K562 (cell line): ENCODE measurements around the gene CENPO. TPM values are rescaled to one million over a fixed set of nuclear protein-coding genes. Genes with fewer than 3 reads are reported as not detected.

Source experiments
- ATAC-seq: fragments of 200-7000 bp; cut with Tn5 transposase; 3 replicates; pipeline ENCODE4 v1.9.1; 2020; ENCODE audit warnings: moderate library complexity
- BruUV-seq: library from RNA; stranded (reverse); fragments of 400-500 nt; replicated peaks from 2 replicates; lab custom pipeline; 2021; lab: Mats Ljungman, UMichigan
- CTCF ChIA-PET: fragments of 300-600 bp; formaldehyde crosslinking; extraction: SDS; loops from one replicate; lab custom pipeline; 2021; ENCODE audit warnings: low intra/inter-chr PET ratio; lab: Yijun Ruan, JAX
- POLR2A ChIA-PET: fragments of 300-600, 350-650 bp; sonication (Branson Sonifier 250); formaldehyde crosslinking; extraction: SDS; loops from one replicate; lab custom pipeline; 2021; ENCODE audit warnings: antibody characterized with exemption, inconsistent platforms; lab: Yijun Ruan, JAX
- DNase-seq, 4 experiments: peaks; one replicate each; pipeline versions ENCODE4 v3.0.0 to v3.0.0-alpha.2; 2011 to 2018; ENCODE audit warnings: low spot score in 3 of 4, mixed read lengths in 3 of 4; ENCODE audit errors: extremely low read depth in 1 of 4
- FAIRE-seq: peaks from 2 replicates; lab custom pipeline; 2011; peaks lifted over from hg19 to GRCh38; lab: Jason Lieb, UNC
- H2AFZ ChIP-seq: 2 replicates; pipeline ENCODE4 v1.6.0; 2011; ENCODE audit warnings: low read depth, low read length, control low read depth, inconsistent platforms
- H3K27ac ChIP-seq: fragments of 200-600 bp; 3 replicates; pipeline ENCODE4 v1.8.0; 2011; ENCODE audit warnings: low read depth, mild to moderate bottlenecking, control low read depth, inconsistent platforms, low read length, moderate library complexity, mixed read lengths; ENCODE audit errors: extremely low read depth
- H3K27me3 ChIP-seq, 2 experiments: fragments of 300-600 bp in 1 of 2; 2 replicates in 1 of 2; 3 replicates in 1 of 2; pipeline versions ENCODE4 v1.6.0 to v1.8.0; 2011; ENCODE audit warnings: inconsistent platforms in 2 of 2, low read length in 2 of 2, mild to moderate bottlenecking in 1 of 2, mixed read lengths in 1 of 2, moderate library complexity in 1 of 2; ENCODE audit not compliant: control insufficient read depth in 2 of 2, insufficient read depth in 2 of 2
- H3K36me3 ChIP-seq: fragments of 300-600 bp; 3 replicates; pipeline ENCODE4 v1.8.0; 2011; ENCODE audit warnings: mild to moderate bottlenecking, low read length, inconsistent platforms; ENCODE audit not compliant: control insufficient read depth, insufficient read depth
- H3K4me1 ChIP-seq, 2 experiments: fragments of 200-600 bp in 1 of 2; replicated peaks in 1 of 2; 2 replicates in 1 of 2; 3 replicates in 1 of 2; pipeline versions ENCODE4 v1.5.1 to v1.8.0; 2011; ENCODE audit warnings: inconsistent platforms in 2 of 2, low read length in 2 of 2, mild to moderate bottlenecking in 1 of 2, mixed read lengths in 1 of 2, moderate library complexity in 1 of 2; ENCODE audit not compliant: control insufficient read depth in 2 of 2, insufficient read depth in 2 of 2
- H3K4me2 ChIP-seq: 2 replicates; pipeline ENCODE4 v1.6.1; 2011; ENCODE audit warnings: low read length, control low read depth, inconsistent platforms, mixed read lengths; ENCODE audit not compliant: insufficient read depth
- H3K4me3 ChIP-seq: fragments of 200-600 bp; sonication (generic), shearing (Covaris generic); 2 replicates; pipeline ENCODE4 v1.5.1; 2016; ENCODE audit warnings: control low read depth, inconsistent platforms
- H3K79me2 ChIP-seq: fragments of 200-600 bp; 3 replicates; pipeline ENCODE4 v1.8.0; 2011; ENCODE audit warnings: low read length, inconsistent platforms; ENCODE audit not compliant: control insufficient read depth, insufficient read depth
- H3K9ac ChIP-seq, 2 experiments: 2 replicates each; pipeline versions ENCODE4 v1.6.0 to v1.6.1; 2011; ENCODE audit warnings: low read depth in 2 of 2, low read length in 2 of 2, control low read depth in 1 of 2, inconsistent platforms in 1 of 2, mild to moderate bottlenecking in 1 of 2, mixed read lengths in 1 of 2; ENCODE audit not compliant: insufficient read depth in 1 of 2
- H3K9me1 ChIP-seq: one replicate; pipeline ENCODE4 v1.6.0; 2011; ENCODE audit warnings: inconsistent platforms, mild to moderate bottlenecking, low read length, moderate library complexity; ENCODE audit not compliant: control insufficient read depth, insufficient read depth
- H3K9me3 ChIP-seq: replicated peaks from 2 replicates; pipeline ENCODE4 v1.5.1; 2011; ENCODE audit warnings: low read depth, low read length, inconsistent platforms; ENCODE audit not compliant: control insufficient read depth, insufficient read depth
- H4K20me1 ChIP-seq: replicated peaks from 2 replicates; pipeline ENCODE4 v1.6.1; 2011; ENCODE audit warnings: low read length, inconsistent platforms, mixed read lengths; ENCODE audit not compliant: control insufficient read depth, insufficient read depth
- BCOR ChIP-seq: fragments of 450-650 bp; IDR thresholded peaks from 2 replicates; pipeline ENCODE4 v1.6.1; 2016
- EGR1 ChIP-seq: fragments of 450-650 bp; conservative IDR thresholded peaks from 2 replicates; pipeline ENCODE4 v1.6.1; 2017; ENCODE audit warnings: mild to moderate bottlenecking
- FOXM1 ChIP-seq, 2 experiments: fragments of 450-650 bp in 1 of 2; sonication (generic) in 1 of 2; formaldehyde crosslinking in 1 of 2; IDR thresholded peaks; 2 replicates each; pipeline versions ENCODE4 v1.6.1 to v1.9.0; 2017 to 2022; ENCODE audit warnings: low read depth in 2 of 2, mild to moderate bottlenecking in 2 of 2, missing genetic modification reagents in 1 of 2, moderate library complexity in 1 of 2
- HCFC1 ChIP-seq: IDR thresholded peaks from 2 replicates; pipeline ENCODE4 v1.6.1; 2012; ENCODE audit warnings: low read depth, low read length, improper control_type of control experiment
- HDAC8 ChIP-seq: fragments of 450-650 bp; IDR thresholded peaks from 2 replicates; pipeline ENCODE4 v1.6.1; 2016; ENCODE audit warnings: mild to moderate bottlenecking, missing genetic modification characterization, moderate library complexity, missing compliant biosample characterization
- MTA3 ChIP-seq: fragments of 450-650 bp; formaldehyde crosslinking; IDR thresholded peaks from 2 replicates; pipeline ENCODE4 v1.6.1; 2017; ENCODE audit warnings: mild to moderate bottlenecking, borderline replicate concordance
- NCOA4 ChIP-seq: fragments of 450-650 bp; IDR thresholded peaks from 2 replicates; pipeline ENCODE4 v1.6.1; 2018; ENCODE audit warnings: mild to moderate bottlenecking; ENCODE audit not compliant: partially characterized antibody
- OTX1 ChIP-seq: fragments of 450-650 bp; formaldehyde crosslinking; IDR thresholded peaks from 2 replicates; pipeline ENCODE4 v1.4.0; 2022; ENCODE audit warnings: mild to moderate bottlenecking
- RAD21 ChIP-seq, 2 experiments: fragments of 250-450 bp in 1 of 2; fragments of 450-650 bp in 1 of 2; sonication (Bioruptor Pico) in 1 of 2; formaldehyde crosslinking in 1 of 2; IDR thresholded peaks in 1 of 2; conservative IDR thresholded peaks in 1 of 2; 2 replicates each; pipeline versions ENCODE4 v1.4.0 to v1.8.0; 2020 to 2022; ENCODE audit warnings: mild to moderate bottlenecking in 2 of 2, moderate library complexity in 1 of 2
- SIX5 ChIP-seq, 2 experiments: IDR thresholded peaks; 2 replicates each; pipeline ENCODE4 v1.6.1; 2011; ENCODE audit warnings: low read length in 2 of 2, borderline replicate concordance in 1 of 2, low read depth in 1 of 2, mild to moderate bottlenecking in 1 of 2, moderate library complexity in 1 of 2; ENCODE audit not compliant: insufficient read depth in 1 of 2
- SMC3 ChIP-seq: conservative IDR thresholded peaks from 2 replicates; pipeline ENCODE4 v1.6.1; 2011; ENCODE audit warnings: low read depth, low read length, improper control_type of control experiment; ENCODE audit not compliant: insufficient read depth
- SNRNP70 ChIP-seq: fragments of 200-400 bp; formaldehyde crosslinking; optimal IDR thresholded peaks from 2 replicates; pipeline ENCODE3; 2017; ENCODE audit warnings: low read depth, low read length
- ZBTB1 ChIP-seq: sonication (generic); formaldehyde crosslinking; IDR thresholded peaks from 2 replicates; pipeline ENCODE4 v1.8.1; 2023; ENCODE audit warnings: missing genetic modification reagents, low read depth, mild to moderate bottlenecking, borderline replicate concordance
- ZBTB9 ChIP-seq: fragments of 450-650 bp; formaldehyde crosslinking; IDR thresholded peaks from 2 replicates; pipeline ENCODE4 v1.4.0; 2020; ENCODE audit warnings: mild to moderate bottlenecking, moderate library complexity
- ZNF282 ChIP-seq: sonication (generic); formaldehyde crosslinking; IDR thresholded peaks from 2 replicates; pipeline ENCODE4 v1.8.1; 2023; ENCODE audit warnings: missing genetic modification reagents
- ZNF354B ChIP-seq: fragments of 250-450 bp; sonication (Bioruptor Pico); IDR thresholded peaks from 2 replicates; pipeline ENCODE4 v1.4.0; 2020
- ZNF561 ChIP-seq: fragments of 450-650 bp; formaldehyde crosslinking; conservative IDR thresholded peaks from 2 replicates; pipeline ENCODE4 v1.4.0; 2020; ENCODE audit warnings: mild to moderate bottlenecking, moderate library complexity
- WGBS: fragments of 100-300 bp; shearing (Covaris generic); methylation state at CpG from one replicate; pipeline ENCODE4 v1.1.6; 2016; ENCODE audit warnings: low coverage, mixed read lengths; ENCODE audit not compliant: insufficient coverage; ENCODE audit errors: missing lambda C conversion rate; 5-methylcytosine and 5-hydroxymethylcytosine counted together
- in situ Hi-C: fragments of 300-500 bp; cut with MboI; formaldehyde crosslinking; loops from 4 replicates; pipeline ENCODE4 v1.15.0; 2018; ENCODE audit warnings: inconsistent platforms, mixed read lengths
- intact Hi-C: fragments of 100-400 bp; cut with micrococcal nuclease; formaldehyde crosslinking; loops from 2 replicates; pipeline ENCODE4 v1.14.2; 2022
- polyA plus RNA-seq, 8 experiments: library from polyadenylated mRNA; depleted of rRNA in 4 of 8; stranded (reverse) in 5 of 8; unstranded in 3 of 8; fragments of >200 nt; fragmentation: Nextera tagmentation in 2 of 8; fragmentation: Illumina TruSeq in 1 of 8; extraction: Ambion mirVana in 2 of 8; extraction: Trizol in 1 of 8; gene quantifications; 2 replicates each; pipeline versions ENCODE4 v1.2.1 to v1.2.3, GENCODE V29; 2011 to 2014; ENCODE audit warnings: inconsistent platforms in 1 of 8, missing spikeins in 1 of 8
- total RNA-seq, 7 experiments: library from RNA; depleted of rRNA in 6 of 7; stranded (reverse); fragments of >200 nt in 6 of 7; fragmentation: Illumina TruSeq in 2 of 7; extraction: Trizol in 2 of 7; gene quantifications; 2 replicates each; pipeline versions ENCODE4 v1.2.1 to v1.2.3, GENCODE V29; 2011 to 2021; ENCODE audit warnings: low replicate concordance in 1 of 7
- TF ChIP-seq, protein P1 (sequence below): sonication (generic); formaldehyde crosslinking; IDR thresholded peaks from 2 replicates; pipeline ENCODE4 v1.8.1; 2023; ENCODE audit warnings: mild to moderate bottlenecking, missing genetic modification reagents
- TF ChIP-seq, protein P2 (sequence below): fragments of 250-450 bp; sonication (Bioruptor Pico); IDR thresholded peaks from 2 replicates; pipeline ENCODE4 v1.5.0; 2021; ENCODE audit warnings: mild to moderate bottlenecking, borderline replicate concordance

CENPO gene
- total and polyA plus RNA-seq, 9 of the 15 experiments (the other 6 are each of a cell fraction or from before 2014, with no cell fraction given) = 30.6 to 59.4 (median 38.9) TPM

DNA sequence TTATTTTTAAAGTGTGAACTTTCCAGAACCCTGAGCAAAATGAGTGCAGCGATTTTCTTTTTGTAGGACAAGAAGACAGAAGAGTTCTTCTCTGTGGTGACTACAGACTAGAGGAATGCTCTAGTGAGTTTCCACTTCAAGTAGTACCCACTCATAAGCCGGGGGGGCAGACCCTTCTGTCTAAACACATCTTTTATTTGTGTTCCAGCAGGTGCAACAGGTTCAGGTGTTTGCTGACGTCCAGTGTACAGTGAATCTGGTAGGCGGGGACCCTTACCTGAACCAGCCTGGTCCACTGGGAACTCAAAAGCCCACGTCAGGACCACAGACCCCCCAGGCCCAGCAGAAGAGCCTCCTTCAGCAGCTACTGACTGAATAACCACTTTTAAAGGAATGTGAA, 25.2 kb upstream of the CENPO start:
- Histone ChIP-seq H3K9ac (no peak overlapping the region), H3K36me3 (peaks cover 21% of the 10 kb centered on the region), H3K9me3 (no peaks in the 10 kb centered on the region), H3K27me3 (no peaks in the 10 kb centered on the region), H3K79me2 (no peaks in the 10 kb centered on the region), H3K4me1 (peaks cover 0 to 7% of the 10 kb centered on the region in 2 experiments; a peak in 2 of 5 replicates), H2AFZ (no peak overlapping the region), H3K27ac (no peak overlapping the region), H3K4me2 (no peak overlapping the region), H3K9me1 (no peaks in the 10 kb centered on the region), H3K4me3 (no peak overlapping the region), H4K20me1 (no peaks in the 10 kb centered on the region)
- WGBS = 71% methylated on average over 5 of the region's 5 CpGs
- in situ Hi-C loops = no loop called here
- no peak for TF ChIP-seq ZNF282 (CRISPR knock-in tag)
- TF ChIP-seq MTA3 = no peak
- no peak for TF ChIP-seq SIX5 (IDR thresholded peaks at IDR 0.05; ENCODE audit: borderline replicate concordance in 1 of 2, insufficient read depth in 1 of 2, low read depth in 1 of 2, low read length in 2 of 2)
- TF ChIP-seq SMC3 = no peak
- no peak for TF ChIP-seq ZBTB1 (CRISPR knock-in tag)
- TF ChIP-seq, protein P1, sequence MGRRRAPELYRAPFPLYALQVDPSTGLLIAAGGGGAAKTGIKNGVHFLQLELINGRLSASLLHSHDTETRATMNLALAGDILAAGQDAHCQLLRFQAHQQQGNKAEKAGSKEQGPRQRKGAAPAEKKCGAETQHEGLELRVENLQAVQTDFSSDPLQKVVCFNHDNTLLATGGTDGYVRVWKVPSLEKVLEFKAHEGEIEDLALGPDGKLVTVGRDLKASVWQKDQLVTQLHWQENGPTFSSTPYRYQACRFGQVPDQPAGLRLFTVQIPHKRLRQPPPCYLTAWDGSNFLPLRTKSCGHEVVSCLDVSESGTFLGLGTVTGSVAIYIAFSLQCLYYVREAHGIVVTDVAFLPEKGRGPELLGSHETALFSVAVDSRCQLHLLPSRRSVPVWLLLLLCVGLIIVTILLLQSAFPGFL (CRISPR knock-in tag) = no peak
- TF ChIP-seq ZBTB9 (CRISPR knock-in tag) = no peak
- TF ChIP-seq OTX1 (CRISPR knock-in tag) = no peak
- no peak for TF ChIP-seq ZNF354B (CRISPR knock-in tag)
- no peak for TF ChIP-seq EGR1
- TF ChIP-seq ZNF561 (CRISPR knock-in tag) = no peak
- no peak for TF ChIP-seq HCFC1
- no peak for TF ChIP-seq RAD21 (CRISPR knock-in tag; conservative IDR thresholded peaks at IDR 0.05 in 1 of 2, IDR thresholded peaks at IDR 0.05 in 1 of 2)
- TF ChIP-seq HDAC8 = no peak
- TF ChIP-seq SNRNP70 = no peak
- no peak for TF ChIP-seq NCOA4
- no peak for TF ChIP-seq BCOR
- TF ChIP-seq, protein P2, sequence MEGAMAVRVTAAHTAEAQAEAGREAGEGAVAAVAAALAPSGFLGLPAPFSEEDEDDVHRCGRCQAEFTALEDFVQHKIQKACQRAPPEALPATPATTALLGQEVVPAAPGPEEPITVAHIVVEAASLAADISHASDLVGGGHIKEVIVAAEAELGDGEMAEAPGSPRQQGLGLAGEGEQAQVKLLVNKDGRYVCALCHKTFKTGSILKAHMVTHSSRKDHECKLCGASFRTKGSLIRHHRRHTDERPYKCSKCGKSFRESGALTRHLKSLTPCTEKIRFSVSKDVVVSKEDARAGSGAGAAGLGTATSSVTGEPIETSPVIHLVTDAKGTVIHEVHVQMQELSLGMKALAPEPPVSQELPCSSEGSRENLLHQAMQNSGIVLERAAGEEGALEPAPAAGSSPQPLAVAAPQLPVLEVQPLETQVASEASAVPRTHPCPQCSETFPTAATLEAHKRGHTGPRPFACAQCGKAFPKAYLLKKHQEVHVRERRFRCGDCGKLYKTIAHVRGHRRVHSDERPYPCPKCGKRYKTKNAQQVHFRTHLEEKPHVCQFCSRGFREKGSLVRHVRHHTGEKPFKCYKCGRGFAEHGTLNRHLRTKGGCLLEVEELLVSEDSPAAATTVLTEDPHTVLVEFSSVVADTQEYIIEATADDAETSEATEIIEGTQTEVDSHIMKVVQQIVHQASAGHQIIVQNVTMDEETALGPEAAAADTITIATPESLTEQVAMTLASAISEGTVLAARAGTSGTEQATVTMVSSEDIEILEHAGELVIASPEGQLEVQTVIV (CRISPR knock-in tag) = no peak
- no peak for TF ChIP-seq FOXM1 (IDR thresholded peaks at IDR 0.05; ENCODE audit: low read depth)
- no peak for TF ChIP-seq FOXM1 (CRISPR knock-in tag; IDR thresholded peaks at IDR 0.05; ENCODE audit: low read depth)
- CTCF ChIA-PET = no interaction called here
- BruUV-seq = no TSS peak
- FAIRE-seq = no peak
- POLR2A ChIA-PET = no interaction called here
- intact Hi-C loops = no loop called here
- ATAC-seq = no peak
- DNase-seq = no peak
